Calu3 (cell line): ENCODE data around the gene SREBF2. TPM values are rescaled to one million over a fixed set of nuclear protein-coding genes. Genes with fewer than 3 reads are reported as not detected.

ENCODE experiments used
- BruUV-seq: library from RNA; stranded (reverse); fragments of 400-500 nt; replicated peaks from 2 replicates; lab custom pipeline; 2021; lab: Mats Ljungman, UMichigan
- CTCF ChIA-PET: fragments of 300-600 bp; sonication (Branson Sonifier 250); formaldehyde crosslinking; loops from one replicate; lab custom pipeline; 2022; ENCODE audit warnings: antibody characterized with exemption; lab: Charles Lee
- DNase-seq: peaks from one replicate; pipeline ENCODE4 v3.0.0; 2022
- H3K27ac Mint-ChIP-seq: one replicate; pipeline ENCODE4 v1.8.0; 2022; ENCODE audit warnings: mixed read lengths; ENCODE audit not compliant: unreplicated experiment
- H3K27me3 Mint-ChIP-seq: one replicate; pipeline ENCODE4 v1.8.0; 2022; ENCODE audit warnings: mixed read lengths; ENCODE audit not compliant: unreplicated experiment
- H3K36me3 Mint-ChIP-seq: one replicate; pipeline ENCODE4 v1.8.0; 2022; ENCODE audit warnings: mild to moderate bottlenecking, moderate library complexity, mixed read lengths; ENCODE audit not compliant: insufficient read depth, unreplicated experiment
- H3K4me1 Mint-ChIP-seq: one replicate; pipeline ENCODE4 v1.8.0; 2022; ENCODE audit warnings: mild to moderate bottlenecking, low read depth, mixed read lengths; ENCODE audit not compliant: unreplicated experiment
- H3K4me3 Mint-ChIP-seq: one replicate; pipeline ENCODE4 v1.8.0; 2022; ENCODE audit warnings: mild to moderate bottlenecking, low read depth, moderate library complexity, mixed read lengths; ENCODE audit not compliant: unreplicated experiment
- H3K9me3 Mint-ChIP-seq: one replicate; pipeline ENCODE4 v1.8.0; 2022; ENCODE audit warnings: low read depth, mixed read lengths; ENCODE audit not compliant: unreplicated experiment
- CTCF ChIP-seq: fragments of 200-600 bp; IDR thresholded peaks from one replicate; pipeline ENCODE4 v1.8.0; 2022; ENCODE audit warnings: antibody characterized with exemption; ENCODE audit not compliant: unreplicated experiment
- intact Hi-C: fragments of 100-400 bp; cut with micrococcal nuclease; formaldehyde crosslinking; loops from one replicate; pipeline ENCODE4 v1.10.0; 2022; ENCODE audit not compliant: unreplicated experiment
- total RNA-seq: library from RNA; stranded (reverse); gene quantifications from 2 replicates; pipeline ENCODE4 v1.2.3, GENCODE V29; 2022

The SREBF2 gene
- total RNA-seq, 1 experiment from 2014 or later = 159 TPM

- Mint-ChIP-seq H3K27ac (no peak overlapping the region), H3K36me3 (peaks cover 41% of the 10 kb centered on the region), H3K4me1 (peaks cover 31% of the 10 kb centered on the region), H3K27me3 (no peaks in the 10 kb centered on the region), H3K9me3 (no peaks in the 10 kb centered on the region), H3K4me3 (no peak overlapping the region)
- no peak for DNase-seq
- BruUV-seq = no TSS peak
- no peak for TF ChIP-seq CTCF
- intact Hi-C loops = loop anchor here (1.0 kb wide), 1 partner anchor 36 kb away; no protein-coding TSS in a partner anchor
- CTCF ChIA-PET = interaction anchor here (1.4 to 3.1 kb wide), 6 partner anchors 13 to 160 kb away, joined by 3 to 15 read pairs (median 6); partner anchors contain the start of gene SREBF2
Observed at GRCh38 chr22:41857860-41858199, 24.9 kb downstream of the SREBF2 start.

- H3K36me3 Mint-ChIP-seq = peaks cover 36% of the 10 kb centered on the region
- no TSS peak for BruUV-seq
- H3K4me1 Mint-ChIP-seq = peaks cover 18% of the 10 kb centered on the region
- no peak for TF ChIP-seq CTCF
- no peak overlapping the region for H3K4me3 Mint-ChIP-seq
- H3K9me3 Mint-ChIP-seq = no peaks in the 10 kb centered on the region
- intact Hi-C loops = no loop called here
- no peak overlapping the region for H3K27ac Mint-ChIP-seq
- CTCF ChIA-PET = interaction anchor here (0.8 kb wide), 1 partner anchor 64 kb away, joined by 3 read pairs; no protein-coding TSS in a partner anchor
- H3K27me3 Mint-ChIP-seq = no peaks in the 10 kb centered on the region
- DNase-seq = no peak
Observed at GRCh38 chr22:41862160-41862529, 29.2 kb downstream of the SREBF2 start.

- intact Hi-C loops = no loop called here
- Mint-ChIP-seq H3K36me3 (peaks cover 36% of the 10 kb centered on the region), H3K9me3 (no peaks in the 10 kb centered on the region), H3K4me1 (peaks cover 13% of the 10 kb centered on the region), H3K27me3 (no peaks in the 10 kb centered on the region), H3K27ac (no peak overlapping the region), H3K4me3 (no peak overlapping the region)
- no peak for TF ChIP-seq CTCF
- CTCF ChIA-PET = interaction anchor here (0.6 to 0.8 kb wide), 2 partner anchors 9 to 63 kb away, joined by 3 to 4 read pairs; no protein-coding TSS in a partner anchor
- BruUV-seq = no TSS peak
- no peak for DNase-seq
Observed at GRCh38 chr22:41862530-41863266, 29.8 kb downstream of the SREBF2 start.

DNA sequence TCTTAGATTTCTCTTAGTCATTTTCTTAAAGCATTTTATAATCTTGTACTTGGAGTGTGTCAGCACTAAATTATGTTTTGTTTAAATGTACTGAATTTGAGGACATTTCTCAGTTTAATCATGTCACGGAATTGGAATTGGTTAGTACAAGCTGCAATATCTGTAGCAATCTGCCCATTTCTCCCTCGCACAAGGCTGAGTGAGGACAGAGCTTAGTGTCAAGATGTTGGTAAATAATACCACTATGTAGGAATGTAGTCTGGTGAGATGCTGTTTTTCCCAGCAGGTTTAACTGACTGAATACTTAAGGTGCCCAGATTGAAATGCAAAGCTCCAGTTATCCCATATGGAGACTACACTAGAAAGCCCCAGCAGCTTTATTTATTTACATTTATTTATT lies 30.6 kb downstream of the SREBF2 start:
- DNase-seq = no peak
- H3K27me3 Mint-ChIP-seq = no peaks in the 10 kb centered on the region
- H3K27ac Mint-ChIP-seq = no peak overlapping the region
- no peak for TF ChIP-seq CTCF
- CTCF ChIA-PET = interaction anchor here (0.6 kb wide), 1 partner anchor 8 kb away, joined by 4 read pairs; no protein-coding TSS in a partner anchor
- H3K36me3 Mint-ChIP-seq = peaks cover 39% of the 10 kb centered on the region
- BruUV-seq = no TSS peak
- H3K4me1 Mint-ChIP-seq = peaks cover 5% of the 10 kb centered on the region
- H3K9me3 Mint-ChIP-seq = no peaks in the 10 kb centered on the region
- intact Hi-C loops = no loop called here
- no peak overlapping the region for H3K4me3 Mint-ChIP-seq
